ENCODE measurements around the gene WIPF3. TPM values are rescaled to one million over a fixed set of nuclear protein-coding genes. Genes with fewer than 3 reads are reported as not detected.

The WIPF3 gene
- total RNA-seq, 1 experiment from 2014 or later: not detected

DNA sequence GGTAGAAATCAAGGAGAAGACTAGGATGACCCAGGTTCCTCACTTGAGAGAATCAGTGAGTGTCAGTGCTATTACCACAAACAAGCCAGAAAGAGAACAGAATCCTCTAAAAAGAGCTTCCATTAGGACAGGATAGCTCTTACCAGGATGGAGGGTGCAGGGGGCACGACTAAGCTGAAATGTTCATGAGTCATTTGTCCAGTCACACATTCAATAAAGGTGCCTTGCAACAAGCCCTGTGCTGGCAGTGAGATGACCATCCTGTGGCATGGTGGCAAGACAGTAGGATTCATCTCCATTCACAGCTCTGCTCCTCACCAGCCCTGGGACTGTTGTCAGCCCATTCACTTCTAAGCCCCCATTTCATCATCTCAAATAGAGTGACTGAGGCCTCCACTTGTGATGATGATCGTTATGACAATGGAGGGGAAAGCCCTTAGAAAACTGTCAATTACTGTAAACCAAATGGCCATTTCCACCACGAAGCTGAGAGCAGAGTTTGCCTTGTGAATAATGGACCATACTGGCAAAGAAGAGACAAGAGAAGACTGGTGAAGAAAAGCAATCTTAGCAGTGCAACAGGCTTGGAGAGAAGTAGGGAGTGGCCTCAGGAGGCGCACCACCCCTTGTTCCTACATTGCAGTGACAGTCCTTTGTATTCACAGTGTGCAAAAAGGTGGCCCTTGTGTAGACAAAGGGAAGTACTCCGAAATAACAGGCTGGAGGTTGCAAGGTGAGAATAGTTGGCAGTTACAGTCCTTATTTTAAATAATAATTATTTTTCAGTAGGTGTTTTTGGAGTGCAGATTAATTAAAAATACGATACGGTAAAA lies 9.0 kb upstream of the WIPF3 start:
- Mint-ChIP-seq H3K4me3 (ENCODE audit: unreplicated experiment) (no peak overlapping the region), H3K27me3 (ENCODE audit: insufficient read depth, unreplicated experiment) (peaks cover 57% of the 10 kb centered on the region), H3K4me1 (ENCODE audit: insufficient read depth, unreplicated experiment) (no peaks in the 10 kb centered on the region), H3K36me3 (ENCODE audit: insufficient read depth, unreplicated experiment) (no peaks in the 10 kb centered on the region), H3K27ac (ENCODE audit: low read depth, unreplicated experiment) (no peak overlapping the region), H3K9me3 (ENCODE audit: unreplicated experiment) (no peaks in the 10 kb centered on the region)
- intact Hi-C loops (cut with micrococcal nuclease): no loop called here
- BruUV-seq (replicated peaks): no TSS peak
- no peak for TF ChIP-seq CTCF (IDR thresholded peaks at IDR 0.05; ENCODE audit: unreplicated experiment)
- no peak for DNase-seq (ENCODE audit: unreplicated experiment)
- POLR2A ChIA-PET: no interaction called here
- CTCF ChIA-PET: interaction anchor here (1.0 to 1.1 kb wide), 2 partner anchors 32 to 124 kb away, joined by 3 read pairs; no protein-coding TSS in a partner anchor

DNA sequence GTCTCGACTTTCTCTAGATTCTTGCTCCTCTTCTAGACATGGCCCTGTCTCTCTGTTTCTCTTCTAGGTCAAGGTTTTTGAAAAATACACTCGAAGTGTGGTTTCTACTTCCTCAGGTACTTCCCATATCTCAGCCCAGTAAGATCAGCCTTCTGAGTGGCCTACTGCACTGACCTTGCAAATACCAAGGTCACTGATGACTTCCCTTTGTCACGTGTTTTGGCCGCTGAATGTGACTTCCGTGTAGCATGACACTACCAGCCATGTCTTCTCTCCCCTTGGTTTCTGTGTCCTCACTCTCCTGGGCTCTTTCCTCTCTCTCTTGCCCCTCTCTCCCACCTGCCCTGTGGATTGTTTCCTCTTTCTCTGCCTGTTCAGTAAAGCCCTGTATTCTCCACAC lies 7.9 kb upstream of the WIPF3 start:
- H3K36me3 Mint-ChIP-seq (ENCODE audit: insufficient read depth, unreplicated experiment): no peaks in the 10 kb centered on the region

GRCh38 chr7:29801929-29802328 lies 4.4 kb upstream of the WIPF3 start:
- intact Hi-C loops (cut with micrococcal nuclease): no loop called here
- Mint-ChIP-seq H3K4me1 (ENCODE audit: insufficient read depth, unreplicated experiment) (no peaks in the 10 kb centered on the region), H3K9me3 (ENCODE audit: unreplicated experiment) (no peaks in the 10 kb centered on the region), H3K27me3 (ENCODE audit: insufficient read depth, unreplicated experiment) (peaks cover 88% of the 10 kb centered on the region), H3K27ac (ENCODE audit: low read depth, unreplicated experiment) (no peak overlapping the region), H3K36me3 (ENCODE audit: insufficient read depth, unreplicated experiment) (no peaks in the 10 kb centered on the region), H3K4me3 (ENCODE audit: unreplicated experiment) (no peak overlapping the region)
- POLR2A ChIA-PET: no interaction called here
- no peak for TF ChIP-seq CTCF (IDR thresholded peaks at IDR 0.05; ENCODE audit: unreplicated experiment)
- CTCF ChIA-PET: no interaction called here
- DNase-seq (ENCODE audit: unreplicated experiment): no peak
- BruUV-seq (replicated peaks): no TSS peak

More for the DNA sequence above, 7.9 kb upstream of the WIPF3 start:
- TF ChIP-seq CTCF (IDR thresholded peaks at IDR 0.05; ENCODE audit: unreplicated experiment): no peak
- Mint-ChIP-seq H3K27ac (ENCODE audit: low read depth, unreplicated experiment) (no peak overlapping the region), H3K27me3 (ENCODE audit: insufficient read depth, unreplicated experiment) (peaks cover 68% of the 10 kb centered on the region), H3K4me3 (ENCODE audit: unreplicated experiment) (no peak overlapping the region), H3K9me3 (ENCODE audit: unreplicated experiment) (no peaks in the 10 kb centered on the region), H3K4me1 (ENCODE audit: insufficient read depth, unreplicated experiment) (no peaks in the 10 kb centered on the region)
- BruUV-seq (replicated peaks): no TSS peak
- CTCF ChIA-PET: interaction anchor here (1.1 kb wide), 2 partner anchors 33 to 43 kb away, joined by 3 read pairs; no protein-coding TSS in a partner anchor
- POLR2A ChIA-PET: no interaction called here
- intact Hi-C loops (cut with micrococcal nuclease): no loop called here
- no peak for DNase-seq (ENCODE audit: unreplicated experiment)

GRCh38 chr7:29805031-29805430 lies 1.3 kb upstream of the WIPF3 start:
- POLR2A ChIA-PET: no interaction called here
- Mint-ChIP-seq H3K27ac (ENCODE audit: low read depth, unreplicated experiment) (no peak overlapping the region), H3K4me3 (ENCODE audit: unreplicated experiment) (no peak overlapping the region), H3K36me3 (ENCODE audit: insufficient read depth, unreplicated experiment) (no peaks in the 10 kb centered on the region), H3K4me1 (ENCODE audit: insufficient read depth, unreplicated experiment) (no peaks in the 10 kb centered on the region), H3K9me3 (ENCODE audit: unreplicated experiment) (no peaks in the 10 kb centered on the region), H3K27me3 (ENCODE audit: insufficient read depth, unreplicated experiment) (peaks cover 89% of the 10 kb centered on the region)
- TF ChIP-seq CTCF (IDR thresholded peaks at IDR 0.05; ENCODE audit: unreplicated experiment): no peak
- no peak for DNase-seq (ENCODE audit: unreplicated experiment)
- CTCF ChIA-PET: interaction anchor here (0.7 to 1.1 kb wide), 2 partner anchors 74 to 117 kb away, joined by 3 read pairs; no protein-coding TSS in a partner anchor
- BruUV-seq (replicated peaks): no TSS peak
- intact Hi-C loops (cut with micrococcal nuclease): no loop called here

All from MCF 10A (cell line).